ENCODE results near the gene CCDC7. TPM values are rescaled to one million over a fixed set of nuclear protein-coding genes. Genes with fewer than 3 reads are reported as not detected.

CCDC7 gene
- total and polyA plus RNA-seq, 8 donors, result 5.4 to 20.5 (median 8.5) TPM

DNA sequence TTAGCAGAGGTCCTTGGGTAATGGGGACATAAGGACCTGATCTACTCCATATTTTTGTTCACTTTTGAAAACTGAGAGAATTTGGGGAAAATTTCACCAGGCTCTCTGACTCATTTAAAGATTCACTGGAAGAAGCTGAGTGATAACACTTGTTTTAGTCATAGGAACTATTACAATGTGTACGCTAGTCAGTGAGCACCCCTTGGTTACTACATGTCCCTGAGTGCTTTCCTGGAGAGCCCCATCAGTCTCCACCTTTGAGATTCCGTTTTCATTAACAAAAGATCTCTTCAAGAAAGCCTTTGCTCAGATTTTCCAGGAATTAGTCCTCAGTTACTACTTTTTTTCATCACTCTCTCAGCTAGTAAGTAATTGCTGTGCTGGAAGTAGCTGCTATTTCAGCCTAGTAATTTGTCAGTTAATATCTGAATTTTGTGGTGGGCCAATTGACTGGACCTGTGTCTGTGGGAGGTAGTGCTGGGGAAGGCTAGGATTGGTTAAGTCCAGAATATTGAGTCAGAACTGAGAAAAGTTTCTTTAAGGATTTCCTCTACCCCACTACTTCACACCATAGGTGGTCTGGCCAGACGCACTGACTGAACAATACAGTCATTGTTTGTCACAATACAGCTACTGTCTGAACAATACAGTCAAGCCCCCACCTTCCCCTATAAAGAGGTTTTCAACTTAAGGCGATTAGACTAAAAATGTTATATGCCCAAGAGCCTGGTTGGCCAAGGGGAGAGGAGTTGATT is 235.0 kb downstream of the CCDC7 start:
- Histone ChIP-seq H3K36me3 (no peaks in the 10 kb centered on the region), H3K27ac (no peak overlapping the region), H3K9me3 (peaks cover 0 to 41% of the 10 kb centered on the region in 2 donors), H3K4me1 (no peaks in the 10 kb centered on the region), H3K4me3 (no peak overlapping the region), H3K27me3 (no peaks in the 10 kb centered on the region)
- intact Hi-C loops (cut with DNase I), result no loop called here
- no peak for ATAC-seq
- TF ChIP-seq, protein P1, sequence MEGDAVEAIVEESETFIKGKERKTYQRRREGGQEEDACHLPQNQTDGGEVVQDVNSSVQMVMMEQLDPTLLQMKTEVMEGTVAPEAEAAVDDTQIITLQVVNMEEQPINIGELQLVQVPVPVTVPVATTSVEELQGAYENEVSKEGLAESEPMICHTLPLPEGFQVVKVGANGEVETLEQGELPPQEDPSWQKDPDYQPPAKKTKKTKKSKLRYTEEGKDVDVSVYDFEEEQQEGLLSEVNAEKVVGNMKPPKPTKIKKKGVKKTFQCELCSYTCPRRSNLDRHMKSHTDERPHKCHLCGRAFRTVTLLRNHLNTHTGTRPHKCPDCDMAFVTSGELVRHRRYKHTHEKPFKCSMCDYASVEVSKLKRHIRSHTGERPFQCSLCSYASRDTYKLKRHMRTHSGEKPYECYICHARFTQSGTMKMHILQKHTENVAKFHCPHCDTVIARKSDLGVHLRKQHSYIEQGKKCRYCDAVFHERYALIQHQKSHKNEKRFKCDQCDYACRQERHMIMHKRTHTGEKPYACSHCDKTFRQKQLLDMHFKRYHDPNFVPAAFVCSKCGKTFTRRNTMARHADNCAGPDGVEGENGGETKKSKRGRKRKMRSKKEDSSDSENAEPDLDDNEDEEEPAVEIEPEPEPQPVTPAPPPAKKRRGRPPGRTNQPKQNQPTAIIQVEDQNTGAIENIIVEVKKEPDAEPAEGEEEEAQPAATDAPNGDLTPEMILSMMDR (IDR thresholded peaks at IDR 0.05), result no peak
- DNase-seq, result no peak

DNA sequence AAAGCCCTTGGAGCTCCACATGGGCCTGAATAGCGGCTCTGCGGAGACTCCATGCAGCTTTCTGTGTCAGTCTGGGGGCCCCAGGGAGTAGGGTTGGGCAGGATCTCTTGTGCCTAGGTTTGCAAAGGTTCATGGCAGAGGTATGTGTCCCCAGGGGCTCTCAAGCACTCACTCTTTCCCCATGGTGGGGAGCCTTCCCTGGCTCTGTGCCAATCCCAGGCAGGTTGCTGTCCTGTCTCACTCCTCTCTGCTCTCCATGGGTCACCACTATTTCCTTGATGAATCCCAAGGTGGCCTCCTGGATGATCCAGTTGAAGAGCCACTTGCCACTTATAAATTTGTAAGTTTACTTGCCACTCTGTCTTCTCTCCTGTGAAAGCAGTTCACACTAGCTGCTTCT is 238.4 kb downstream of the CCDC7 start:
- intact Hi-C loops (cut with DNase I), result no loop called here
- Histone ChIP-seq H3K27ac (no peak overlapping the region), H3K36me3 (no peaks in the 10 kb centered on the region), H3K4me3 (no peak overlapping the region), H3K9me3 (peaks cover 0 to 22% of the 10 kb centered on the region in 2 donors), H3K27me3 (no peaks in the 10 kb centered on the region), H3K4me1 (no peaks in the 10 kb centered on the region)
- ATAC-seq (no peak), DNase-seq (no peak)
- TF ChIP-seq, protein P1 (IDR thresholded peaks at IDR 0.05), result no peak

DNA sequence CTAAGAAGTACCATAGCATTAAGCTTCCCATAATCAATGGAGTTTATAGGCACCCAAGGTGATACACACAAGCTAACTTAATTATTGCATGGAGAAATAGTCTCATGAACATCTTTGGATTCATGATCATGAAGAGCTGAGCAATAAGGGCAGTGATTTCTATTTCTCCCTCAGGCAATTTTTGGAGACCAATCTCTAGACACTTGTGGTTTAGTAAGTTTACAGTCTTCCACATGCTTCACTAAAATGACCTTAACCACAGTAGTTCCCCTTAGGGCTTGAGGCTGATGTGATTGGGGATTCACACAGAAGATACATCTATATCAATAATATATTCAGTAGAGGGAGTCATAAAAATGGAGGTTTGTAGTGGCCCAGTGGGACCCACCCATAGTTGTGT is 241.2 kb downstream of the CCDC7 start:
- intact Hi-C loops (cut with DNase I), result no loop called here
- ATAC-seq (no peak), DNase-seq (no peak)
- no peak overlapping the region for H3K4me3 ChIP-seq
- TF ChIP-seq, protein P1 (IDR thresholded peaks at IDR 0.05), result no peak
- no peak overlapping the region for H3K27ac ChIP-seq
- peaks cover 0 to 12% of the 10 kb centered on the region in 2 donors for H3K9me3 ChIP-seq
- no peaks in the 10 kb centered on the region for H3K27me3 ChIP-seq
- no peaks in the 10 kb centered on the region for H3K4me1 ChIP-seq
- no peaks in the 10 kb centered on the region for H3K36me3 ChIP-seq

DNA sequence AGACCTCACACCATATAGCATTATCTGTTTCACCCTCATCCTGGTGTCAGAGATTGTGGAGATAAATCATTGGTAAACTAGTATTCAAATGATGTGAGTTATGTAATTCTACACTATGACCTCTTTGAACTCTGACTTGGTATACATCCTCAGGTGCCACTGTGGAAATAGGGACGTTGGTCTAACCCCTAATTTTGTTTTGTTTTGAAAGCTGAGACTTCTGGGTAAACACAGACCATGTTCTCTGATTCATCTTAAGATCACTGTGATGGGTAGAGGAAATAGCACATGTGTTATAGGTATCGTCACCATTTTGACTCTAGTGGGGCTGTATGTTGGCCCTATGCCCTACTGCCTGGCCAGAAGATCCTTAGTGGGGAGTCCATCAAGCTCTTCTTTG is 241.6 kb downstream of the CCDC7 start:
- Histone ChIP-seq H3K27ac (no peak overlapping the region), H3K27me3 (no peaks in the 10 kb centered on the region), H3K36me3 (no peaks in the 10 kb centered on the region), H3K4me3 (no peak overlapping the region), H3K9me3 (peaks cover 0 to 8% of the 10 kb centered on the region in 2 donors), H3K4me1 (no peaks in the 10 kb centered on the region)
- no peak for ATAC-seq
- TF ChIP-seq, protein P1 (IDR thresholded peaks at IDR 0.05), result no peak
- DNase-seq, result no peak
- intact Hi-C loops (cut with DNase I), result no loop called here

DNA sequence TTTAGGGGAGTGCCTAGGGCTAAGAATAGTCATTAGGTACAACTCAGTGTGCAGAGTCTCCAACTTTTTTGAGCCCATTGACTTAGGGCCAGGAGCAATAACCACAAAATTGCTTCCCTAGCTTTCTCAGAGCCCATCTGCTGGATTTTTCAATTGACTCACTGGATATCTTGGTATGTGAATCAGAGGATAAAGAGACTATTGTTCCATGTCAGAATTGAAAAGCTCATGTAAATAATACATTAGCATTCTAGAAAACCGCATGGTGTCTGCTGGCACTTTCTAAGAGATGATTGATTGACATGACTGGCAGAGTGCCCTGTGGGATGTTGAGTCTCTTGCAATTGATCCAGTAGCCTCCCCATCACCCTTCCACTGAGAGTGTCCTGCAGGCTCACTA is 246.2 kb downstream of the CCDC7 start:
- intact Hi-C loops (cut with DNase I), result no loop called here
- Histone ChIP-seq H3K4me1 (no peaks in the 10 kb centered on the region), H3K36me3 (peaks cover 0 to 9% of the 10 kb centered on the region in 2 donors), H3K4me3 (no peak overlapping the region), H3K27me3 (no peaks in the 10 kb centered on the region), H3K9me3 (peaks cover 0 to 10% of the 10 kb centered on the region in 2 donors), H3K27ac (no peak overlapping the region)
- ATAC-seq, result no peak
- TF ChIP-seq, protein P1 (IDR thresholded peaks at IDR 0.05), result no peak
- no peak for DNase-seq

All from left lung (tissue), 10 donors.